CD14-positive monocyte (primary cell): Measurements from ENCODE around the gene SLC8A2. TPM values are rescaled to one million over a fixed set of nuclear protein-coding genes. Genes with fewer than 3 reads are reported as not detected.

Experiments
- DNase-seq, 3 donors: peaks; one replicate each; pipeline ENCODE4 v3.0.0-alpha.2; 2011 to 2022
- H2AFZ ChIP-seq: 2 replicates; pipeline ENCODE4 v1.6.0; 2012; ENCODE audit warnings: mild to moderate bottlenecking, low read depth, low read length, inconsistent platforms; ENCODE audit not compliant: insufficient read depth, poor library complexity, severe bottlenecking
- H3K27ac ChIP-seq, 2 donors: 1 replicate in 1 of 2; 2 replicates in 1 of 2; pipeline ENCODE4 v1.5.1; 2012 to 2013; ENCODE audit warnings: low read length in 2 of 2, control low read depth in 1 of 2, inconsistent platforms in 1 of 2, low read depth in 1 of 2, mild to moderate bottlenecking in 1 of 2
- H3K27me3 ChIP-seq, 2 donors: one replicate each; pipeline versions ENCODE4 v1.6.0 to v1.6.1; 2011 to 2013; ENCODE audit warnings: low read length in 2 of 2; ENCODE audit not compliant: control insufficient read depth in 2 of 2, insufficient read depth in 2 of 2
- H3K36me3 ChIP-seq, 2 donors: replicated peaks in 1 of 2; 1 replicate in 1 of 2; 2 replicates in 1 of 2; pipeline versions ENCODE4 v1.5.1 to v1.6.1; 2012 to 2013; ENCODE audit warnings: low read length in 2 of 2, control low read depth in 1 of 2, inconsistent platforms in 1 of 2, mild to moderate bottlenecking in 1 of 2; ENCODE audit not compliant: insufficient read depth in 2 of 2, control insufficient read depth in 1 of 2
- H3K4me1 ChIP-seq, 2 donors: 1 replicate in 1 of 2; 2 replicates in 1 of 2; pipeline versions ENCODE4 v1.5.1 to v1.6.1; 2012 to 2013; ENCODE audit warnings: low read length in 2 of 2, control low read depth in 1 of 2, inconsistent platforms in 1 of 2, mild to moderate bottlenecking in 1 of 2, moderate library complexity in 1 of 2; ENCODE audit not compliant: insufficient read depth in 2 of 2, control insufficient read depth in 1 of 2
- H3K4me2 ChIP-seq: replicated peaks from 2 replicates; pipeline ENCODE3; 2012; ENCODE audit warnings: low read length, moderate library complexity, mild to moderate bottlenecking; ENCODE audit not compliant: poor library complexity, severe bottlenecking; ENCODE audit errors: extremely low read depth
- H3K4me3 ChIP-seq, 3 experiments: fragments of 200-600 bp in 1 of 3; sonication (generic) in 1 of 3; replicated peaks in 1 of 3; 1 replicate in 2 of 3; 2 replicates in 1 of 3; pipeline ENCODE4 v1.5.1; 2011 to 2013; ENCODE audit warnings: low read length in 3 of 3, mild to moderate bottlenecking in 3 of 3, control low read depth in 2 of 3, low read depth in 2 of 3, inconsistent platforms in 1 of 3, moderate library complexity in 1 of 3
- H3K79me2 ChIP-seq: 2 replicates; pipeline ENCODE4 v1.6.0; 2012; ENCODE audit warnings: mild to moderate bottlenecking, control low read depth, inconsistent platforms, low read length, moderate library complexity; ENCODE audit not compliant: insufficient read depth
- H3K9ac ChIP-seq: 2 replicates; pipeline ENCODE4 v1.6.0; 2017; ENCODE audit warnings: low read length, mild to moderate bottlenecking; ENCODE audit not compliant: insufficient read depth, poor library complexity, severe bottlenecking
- H3K9me3 ChIP-seq, 2 donors: replicated peaks in 1 of 2; 1 replicate in 1 of 2; 2 replicates in 1 of 2; pipeline versions ENCODE4 v1.5.1 to v1.6.1; 2012 to 2013; ENCODE audit warnings: low read length in 2 of 2, control low read depth in 1 of 2; ENCODE audit not compliant: control insufficient read depth in 1 of 2, insufficient read depth in 1 of 2
- H4K20me1 ChIP-seq: 2 replicates; pipeline ENCODE4 v1.6.0; 2012; ENCODE audit warnings: mild to moderate bottlenecking, low read length, control low read depth, moderate library complexity; ENCODE audit not compliant: insufficient read depth
- H3K27ac Mint-ChIP-seq, 7 donors: one replicate each; pipeline ENCODE4 v1.8.0; 2020; ENCODE audit warnings: mild to moderate bottlenecking in 7 of 7, mixed read lengths in 7 of 7, moderate library complexity in 6 of 7, inconsistent platforms in 2 of 7
- H3K27me3 Mint-ChIP-seq, 3 donors: one replicate each; pipeline ENCODE4 v1.8.0; 2021 to 2022; ENCODE audit warnings: low read depth in 3 of 3, mild to moderate bottlenecking in 3 of 3, mixed read lengths in 3 of 3, moderate library complexity in 3 of 3, inconsistent platforms in 1 of 3
- H3K36me3 Mint-ChIP-seq, 2 donors: one replicate each; pipeline ENCODE4 v1.8.0; 2020; ENCODE audit warnings: mixed read lengths in 2 of 2, inconsistent platforms in 1 of 2, mild to moderate bottlenecking in 1 of 2
- H3K4me1 Mint-ChIP-seq: one replicate; pipeline ENCODE4 v1.8.0; 2020; ENCODE audit warnings: mild to moderate bottlenecking, mixed read lengths
- H3K4me3 Mint-ChIP-seq, 2 donors: one replicate each; pipeline ENCODE4 v1.8.0; 2020; ENCODE audit warnings: mild to moderate bottlenecking in 2 of 2, mixed read lengths in 2 of 2, moderate library complexity in 1 of 2
- H3K9me3 Mint-ChIP-seq, 7 donors: one replicate each; pipeline ENCODE4 v1.8.0; 2020 to 2022; ENCODE audit warnings: mixed read lengths in 7 of 7, mild to moderate bottlenecking in 6 of 7, moderate library complexity in 6 of 7, inconsistent platforms in 2 of 7
- CTCF ChIP-seq: fragments of 200-600 bp; IDR thresholded peaks from one replicate; pipeline ENCODE4 v1.8.0; 2022; ENCODE audit warnings: antibody characterized with exemption, mild to moderate bottlenecking
- WGBS: methylation state at CpG from one replicate; pipeline ENCODE4 v1.1.5; 2013; ENCODE audit warnings: missing lambda C conversion rate; ENCODE audit not compliant: insufficient coverage; 5-methylcytosine and 5-hydroxymethylcytosine counted together
- intact Hi-C, 2 donors: fragments of 100-400 bp; cut with micrococcal nuclease; formaldehyde crosslinking; loops; one replicate each; pipeline versions ENCODE4 v1.15.0 to v1.15.1; 2023
- polyA plus RNA-seq, 3 donors: library from polyadenylated mRNA; depleted of rRNA in 1 of 3; unstranded in 2 of 3; stranded (reverse) in 1 of 3; fragments of 300-500 nt in 2 of 3; fragments of >200 nt in 1 of 3; fragmentation: Illumina TruSeq in 2 of 3; gene quantifications; 1 replicate in 2 of 3; 2 replicates in 1 of 3; pipeline ENCODE4 v1.2.3, GENCODE V29; 2012 to 2021

SLC8A2 gene
- polyA plus RNA-seq, 3 donors, result not detected

- H3K36me3 ChIP-seq, result no peaks in the 10 kb centered on the region
- 3% methylated on average over 11 of the region's 19 CpGs for WGBS
- Mint-ChIP-seq H3K27me3 (peaks cover 88 to 94% (median 90%) of the 10 kb centered on the region in 3 donors), H3K27ac (peak overlapping the region in 1 of 7 donors; percentile 56), H3K4me3 (peak overlapping the region in 1 of 2 donors; percentile 54), H3K36me3 (peaks cover 0 to 10% of the 10 kb centered on the region in 2 donors), H3K9me3 (peaks cover 0 to 25% (median 10%) of the 10 kb centered on the region in 7 donors), H3K4me1 (peaks cover 15% of the 10 kb centered on the region)
- H2AFZ ChIP-seq, result no peak overlapping the region
- no peaks in the 10 kb centered on the region for H3K79me2 ChIP-seq
- no peak overlapping the region for H3K4me3 ChIP-seq
- H4K20me1 ChIP-seq, result no peaks in the 10 kb centered on the region
- H3K9me3 ChIP-seq, result peaks cover 0 to 40% of the 10 kb centered on the region in 2 donors
- TF ChIP-seq CTCF, result no peak
- peaks cover 0 to 9% of the 10 kb centered on the region in 2 donors for H3K4me1 ChIP-seq
- intact Hi-C loops, result loop anchor here (10.0 kb wide), 2 partner anchors 135 to 265 kb away; no protein-coding TSS in a partner anchor
- no peak overlapping the region for H3K9ac ChIP-seq
- no peak for DNase-seq
- H3K4me2 ChIP-seq, result no peak overlapping the region
- peaks cover 69 to 90% of the 10 kb centered on the region in 2 donors for H3K27me3 ChIP-seq
- H3K27ac ChIP-seq, result no peak overlapping the region
Measured at GRCh38 chr19:47419789-47420188, 51.9 kb downstream of the SLC8A2 start.

GRCh38 chr19:47419030-47419783 lies 52.5 kb downstream of the SLC8A2 start, which contains the start of gene MEIS3:
TSS of gene MEIS3 (minus strand) at chr19:47419527. CDS start at chr19:47419081, 446 bp downstream.
- H3K36me3 Mint-ChIP-seq, result peaks cover 0 to 10% of the 10 kb centered on the region in 2 donors
- DNase-seq, result no peak
- Histone ChIP-seq H3K4me2 (no peak within 1 kb of the TSS), H3K27me3 (peaks cover 69 to 84% of the 10 kb centered on the region in 2 donors), H2AFZ (no peak within 1 kb of the TSS), H3K9ac (no peak within 1 kb of the TSS), H3K9me3 (peaks cover 0 to 40% of the 10 kb centered on the region in 2 donors), H3K27ac (no peak within 1 kb of the TSS), H3K4me3 (no peak within 1 kb of the TSS), H4K20me1 (no peaks in the 10 kb centered on the region), H3K79me2 (no peaks in the 10 kb centered on the region), H3K4me1 (peaks cover 0 to 9% of the 10 kb centered on the region in 2 donors), H3K36me3 (no peaks in the 10 kb centered on the region)
- H3K27ac Mint-ChIP-seq, result peak within 1 kb of the TSS in 1 of 7 donors; percentile 56
- WGBS, result 0% methylated on average over 46 of the region's 70 CpGs
- H3K27me3 Mint-ChIP-seq, result peaks cover 84 to 92% (median 85%) of the 10 kb centered on the region in 3 donors
- H3K4me1 Mint-ChIP-seq, result peaks cover 15% of the 10 kb centered on the region
- peaks cover 0 to 25% (median 10%) of the 10 kb centered on the region in 7 donors for H3K9me3 Mint-ChIP-seq
- peak within 1 kb of the TSS in 1 of 2 donors; percentile 83 for H3K4me3 Mint-ChIP-seq
- no peak for TF ChIP-seq CTCF
- intact Hi-C loops, result no loop called here
